CD4-positive, alpha-beta T cell treated with Interleukin-15 for 4 hours (primary cell): ENCODE data around the gene UBE3D.
"Not testable (repeated sequence)": the region's sequence is repeated elsewhere in the genome, so short reads cannot be mapped to it uniquely, and the experiment has no call there.

Source experiments
- DNase-seq: peaks from one replicate; pipeline ENCODE4 v3.0.0-alpha.2; 2020; ENCODE audit warnings: low spot score

Gene UBE3D

GRCh38 chr6:82872185-82872584, 193.5 kb downstream of the UBE3D start:
- no peak for DNase-seq

DNA sequence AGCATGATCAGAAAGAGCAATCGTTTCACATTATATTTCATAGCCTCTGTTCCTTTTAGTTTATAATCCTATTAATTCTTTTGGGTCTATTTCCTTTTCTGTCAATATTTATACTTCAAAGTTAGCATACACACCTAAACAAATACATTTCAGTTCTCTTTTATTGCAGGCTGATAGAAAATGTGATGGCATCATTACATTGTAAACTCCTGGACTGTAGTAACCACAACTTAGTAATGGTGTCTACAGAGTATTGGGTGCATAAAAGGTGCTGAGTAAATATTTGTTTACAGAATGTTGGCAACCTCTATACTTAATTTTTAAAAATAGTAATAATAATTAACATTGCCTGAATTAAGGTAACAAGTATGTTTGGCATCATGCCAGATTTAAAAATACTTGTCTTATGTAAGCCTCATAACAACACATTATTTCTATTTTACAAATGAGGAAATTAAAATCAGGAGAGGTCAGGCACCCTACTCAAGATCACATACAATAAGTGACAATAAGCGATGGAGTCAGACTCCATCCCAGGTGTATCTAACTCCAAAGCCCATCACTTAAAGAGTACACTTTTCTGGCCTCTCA, 195.0 kb downstream of the UBE3D start:
- no peak for DNase-seq

- DNase-seq = no peak
Observed at GRCh38 chr6:82869493-82869892, 196.1 kb downstream of the UBE3D start.

DNA sequence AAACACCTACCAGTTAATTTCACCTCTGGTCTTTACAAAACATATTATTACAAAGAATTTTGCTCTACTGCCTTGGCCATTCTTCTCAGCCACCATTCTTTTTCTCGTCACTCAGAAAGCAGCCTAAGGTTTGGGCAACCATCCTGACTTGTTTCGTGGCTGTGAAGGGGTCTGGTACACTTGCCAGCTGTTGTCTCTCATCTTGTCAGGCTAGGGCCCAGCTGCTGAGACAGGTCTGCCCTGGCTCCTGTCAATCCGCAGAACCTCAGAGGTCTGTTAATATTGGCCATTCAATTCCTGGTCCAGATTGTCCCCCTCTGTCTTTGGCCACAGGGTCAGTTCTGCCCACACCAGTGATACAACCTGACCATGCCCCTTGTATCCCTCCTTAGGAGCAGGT, 197.7 kb downstream of the UBE3D start:
- DNase-seq = no peak

GRCh38 chr6:82866446-82866845, 199.2 kb downstream of the UBE3D start:
- DNase-seq = no peak

DNA sequence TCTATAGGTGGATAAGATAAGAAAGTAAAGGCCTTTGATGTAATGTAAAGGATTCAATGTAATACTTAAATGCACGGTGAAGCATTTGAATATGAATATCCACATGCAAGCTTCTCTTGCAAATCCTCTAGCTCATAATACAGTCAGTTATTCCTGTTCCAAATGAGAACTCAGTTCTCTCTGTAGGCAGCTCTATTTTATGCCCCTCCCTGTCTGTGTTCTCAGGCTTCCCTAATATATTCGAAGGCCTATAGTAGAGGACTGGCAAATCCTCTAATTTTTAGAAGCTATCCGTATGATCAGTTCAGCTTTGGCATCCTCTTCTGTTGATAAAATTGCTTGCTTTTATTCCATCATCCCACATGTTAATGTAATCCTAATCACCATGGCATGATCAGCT, 200.2 kb downstream of the UBE3D start:
- no peak for DNase-seq

DNA sequence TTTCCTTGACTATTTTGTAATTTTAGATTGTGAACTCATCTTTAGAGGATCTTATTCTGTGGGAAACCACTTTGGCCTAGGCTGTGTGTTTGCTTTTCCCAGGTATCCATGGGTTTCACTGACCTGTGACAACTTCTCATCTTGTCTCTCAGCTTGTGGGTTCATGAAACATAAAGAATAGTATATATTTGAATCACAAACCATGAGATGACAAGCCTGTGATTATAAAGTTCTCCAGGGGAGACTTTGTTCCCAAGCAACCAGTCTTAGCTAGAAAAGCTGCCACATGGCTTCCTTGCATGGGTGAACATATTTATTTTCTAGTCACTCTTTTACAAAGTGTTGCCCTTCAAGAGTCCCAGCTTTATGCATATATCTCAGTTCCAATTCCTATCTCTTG, 201.9 kb downstream of the UBE3D start:
- no peak for DNase-seq

- no peak for DNase-seq
Observed at GRCh38 chr6:82862543-82862942, 203.1 kb downstream of the UBE3D start.

DNA sequence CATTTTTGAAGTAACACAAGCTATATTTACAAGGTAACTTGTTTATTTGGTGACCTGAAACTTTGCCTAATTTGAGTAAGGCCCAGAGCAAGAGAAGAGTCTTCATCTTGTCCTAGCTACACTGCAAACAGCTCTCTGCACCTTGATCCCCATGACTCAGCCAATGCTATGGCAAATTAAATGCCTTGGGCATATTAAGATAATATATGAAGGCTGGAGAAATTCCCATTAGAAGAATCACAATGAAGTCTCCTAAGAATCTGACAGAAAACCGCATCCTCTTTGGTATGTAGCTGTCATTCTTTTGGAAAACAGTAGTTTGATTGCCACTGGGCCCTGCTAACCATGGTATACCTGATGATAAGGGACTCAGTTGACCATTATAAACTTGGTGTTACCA, 204.5 kb downstream of the UBE3D start:
- no peak for DNase-seq

- DNase-seq = not testable (repeated sequence)
Observed at GRCh38 chr6:82856077-82856476, 209.6 kb downstream of the UBE3D start.

DNA sequence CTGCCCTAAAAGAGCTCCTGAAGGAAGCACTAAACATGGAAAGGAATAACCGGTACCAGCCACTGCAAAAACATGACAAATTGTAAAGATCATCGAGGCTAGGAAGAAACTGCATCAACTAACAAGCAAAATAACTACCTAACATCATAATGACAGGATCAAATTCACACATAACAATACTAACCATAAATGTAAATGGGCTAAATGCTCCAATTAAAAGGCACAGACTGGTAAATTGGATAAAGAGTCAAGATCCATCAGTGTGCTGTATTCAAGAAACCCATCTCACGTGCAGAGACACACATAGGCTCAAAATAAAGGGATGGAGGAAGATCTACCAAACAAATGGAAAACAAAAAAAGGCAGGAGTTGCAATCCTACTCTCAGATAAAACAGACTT, 212.7 kb downstream of the UBE3D start:
- DNase-seq = not testable (repeated sequence)

DNA sequence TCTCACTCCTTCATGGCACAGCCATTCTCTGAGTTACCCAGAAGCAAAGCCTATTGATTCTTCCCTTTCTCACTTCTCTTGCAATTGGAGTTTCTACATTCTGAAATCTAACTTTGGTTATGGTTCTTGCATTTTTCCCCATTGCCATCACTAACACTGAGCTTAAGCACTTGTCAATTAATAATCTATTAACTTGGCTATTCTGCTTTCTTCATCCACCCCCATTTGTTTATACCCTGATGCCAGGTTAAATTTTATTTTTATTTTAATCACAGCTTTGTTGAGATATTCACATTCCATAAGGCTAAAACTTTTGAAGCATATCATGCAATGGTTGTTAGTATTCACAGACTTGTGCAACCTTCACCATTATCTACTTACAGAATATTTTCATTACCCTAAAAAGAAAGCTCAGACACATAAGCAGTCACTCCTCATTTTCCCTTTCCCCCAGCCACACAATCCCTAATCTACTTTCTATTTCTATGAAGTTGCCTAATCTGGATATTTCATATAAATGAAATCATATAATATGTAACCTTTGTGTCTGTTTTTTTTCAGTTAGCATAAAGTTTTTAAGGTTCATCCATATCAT, 222.3 kb downstream of the UBE3D start:
- DNase-seq = no peak

GRCh38 chr6:82842721-82843120, 222.9 kb downstream of the UBE3D start:
- no peak for DNase-seq
